Hepatocyte (in vitro differentiated cells): Measurements from ENCODE around the gene DIS3L. TPM values are rescaled to one million over a fixed set of nuclear protein-coding genes. Genes with fewer than 3 reads are reported as not detected.

Source experiments
- DNase-seq: peaks from one replicate; pipeline ENCODE4 v3.0.0-alpha.2; 2016; ENCODE audit warnings: low spot score
- H2AFZ ChIP-seq: fragments of 200-600 bp; sonication (generic); 2 replicates; pipeline ENCODE4 v1.6.0; 2016; ENCODE audit warnings: antibody characterized with exemption, mild to moderate bottlenecking
- H3K27ac ChIP-seq: fragments of 200-600 bp; sonication (generic); 2 replicates; pipeline ENCODE4 v1.5.1; 2016; ENCODE audit warnings: mild to moderate bottlenecking
- H3K27me3 ChIP-seq: fragments of 200-600 bp; sonication (generic); 2 replicates; pipeline ENCODE4 v1.6.1; 2016
- H3K36me3 ChIP-seq: fragments of 200-600 bp; sonication (generic); replicated peaks from 2 replicates; pipeline ENCODE4 v1.5.1; 2016; ENCODE audit warnings: low read depth; ENCODE audit not compliant: insufficient read depth
- H3K4me1 ChIP-seq: fragments of 200-600 bp; sonication (generic); 2 replicates; pipeline ENCODE4 v1.5.1; 2016; ENCODE audit warnings: mild to moderate bottlenecking, moderate library complexity; ENCODE audit not compliant: insufficient read depth
- H3K4me2 ChIP-seq: fragments of 200-600 bp; sonication (generic); 2 replicates; pipeline ENCODE4 v1.6.0; 2016
- H3K4me3 ChIP-seq: fragments of 200-600 bp; sonication (generic); 2 replicates; pipeline ENCODE4 v1.5.1; 2016; ENCODE audit warnings: mild to moderate bottlenecking
- H3K79me2 ChIP-seq: fragments of 200-600 bp; sonication (generic); 2 replicates; pipeline ENCODE4 v1.6.0; 2017; ENCODE audit warnings: mild to moderate bottlenecking
- H3K9me2 ChIP-seq: fragments of 200-600 bp; sonication (generic); replicated peaks from 2 replicates; pipeline ENCODE4 v1.6.0; 2017; ENCODE audit warnings: mild to moderate bottlenecking; ENCODE audit not compliant: insufficient read depth
- H3K9me3 ChIP-seq: fragments of 200-600 bp; sonication (generic); 2 replicates; pipeline ENCODE4 v1.5.1; 2016; ENCODE audit warnings: low read depth, mild to moderate bottlenecking
- H4K20me1 ChIP-seq: fragments of 200-600 bp; sonication (generic); 2 replicates; pipeline ENCODE4 v1.6.0; 2016; ENCODE audit warnings: mild to moderate bottlenecking; ENCODE audit not compliant: insufficient read depth, poor library complexity, severe bottlenecking
- EZH2 ChIP-seq: fragments of 200-600 bp; sonication (generic); IDR thresholded peaks from 2 replicates; pipeline ENCODE4 v1.6.1; 2016; ENCODE audit warnings: antibody characterized with exemption, mild to moderate bottlenecking, borderline replicate concordance
- EZH2phosphoT487 ChIP-seq: fragments of 200-600 bp; sonication (generic); IDR thresholded peaks from one replicate; pipeline ENCODE4 v1.6.1; 2018; ENCODE audit warnings: antibody characterized with exemption, mild to moderate bottlenecking, low read depth, moderate library complexity; ENCODE audit not compliant: unreplicated experiment, severe bottlenecking
- WGBS: methylation state at CpG from one replicate; pipeline ENCODE4 v1.1.6; 2016; ENCODE audit warnings: low lambda C conversion rate; ENCODE audit errors: missing lambda C conversion rate; 5-methylcytosine and 5-hydroxymethylcytosine counted together
- polyA plus RNA-seq: library from polyadenylated mRNA; unstranded; fragments of >200 nt; fragmentation: Nextera tagmentation; extraction: Ambion mirVana; gene quantifications from 2 replicates; pipeline ENCODE4 v1.2.1, GENCODE V29; 2016
- total RNA-seq: library from RNA; depleted of rRNA; stranded (reverse); fragments of >200 nt; gene quantifications from 2 replicates; pipeline ENCODE4 v1.2.3, GENCODE V29; 2014
- TF ChIP-seq, protein P1 (sequence below): fragments of 200-600 bp; sonication (generic); IDR thresholded peaks from 2 replicates; pipeline ENCODE4 v1.5.1; 2016; ENCODE audit warnings: antibody characterized with exemption, mild to moderate bottlenecking; ENCODE audit not compliant: poor library complexity

Gene DIS3L
- total and polyA plus RNA-seq, 2 experiments from 2014 or later = 18.6 to 34.4 TPM

DNA sequence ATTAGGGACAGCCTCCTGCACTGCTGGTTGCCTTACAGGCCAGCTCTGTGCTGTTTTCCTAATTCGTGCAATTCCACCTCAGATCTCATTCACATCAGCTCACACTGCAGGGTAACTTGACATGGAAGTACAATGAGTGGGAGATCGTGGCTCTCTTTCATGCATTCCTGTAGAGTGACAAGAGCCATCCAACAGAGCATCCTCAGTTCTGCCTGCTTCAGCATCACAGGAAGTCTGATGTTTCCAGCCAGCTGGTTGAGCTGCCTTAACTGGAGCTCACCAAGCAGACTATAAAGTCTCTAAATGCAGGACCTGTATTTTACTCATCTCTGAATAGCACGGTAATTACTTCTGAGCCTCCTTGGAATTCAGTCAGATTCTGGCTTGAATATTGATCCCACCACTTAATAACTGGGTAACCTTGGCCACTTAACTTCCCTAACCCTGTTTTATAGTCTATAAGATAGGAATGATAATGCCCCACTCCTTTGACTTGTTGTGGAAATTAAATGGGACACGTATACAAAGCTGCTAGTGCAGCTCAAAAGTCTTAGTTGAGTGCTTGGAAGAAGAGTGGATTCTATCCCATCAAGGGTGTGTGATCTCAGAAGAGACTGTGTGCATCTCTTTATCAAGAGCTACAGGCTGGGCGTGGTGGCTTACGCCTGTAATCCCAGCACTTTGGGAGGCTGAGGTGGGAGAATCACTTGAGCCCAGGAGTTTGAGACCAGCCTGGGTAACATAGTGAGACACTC lies 1.4 kb upstream of the DIS3L start:
- peak overlapping the region; percentile 82 for H3K4me2 ChIP-seq
- no peak overlapping the region for H3K4me3 ChIP-seq

DNA sequence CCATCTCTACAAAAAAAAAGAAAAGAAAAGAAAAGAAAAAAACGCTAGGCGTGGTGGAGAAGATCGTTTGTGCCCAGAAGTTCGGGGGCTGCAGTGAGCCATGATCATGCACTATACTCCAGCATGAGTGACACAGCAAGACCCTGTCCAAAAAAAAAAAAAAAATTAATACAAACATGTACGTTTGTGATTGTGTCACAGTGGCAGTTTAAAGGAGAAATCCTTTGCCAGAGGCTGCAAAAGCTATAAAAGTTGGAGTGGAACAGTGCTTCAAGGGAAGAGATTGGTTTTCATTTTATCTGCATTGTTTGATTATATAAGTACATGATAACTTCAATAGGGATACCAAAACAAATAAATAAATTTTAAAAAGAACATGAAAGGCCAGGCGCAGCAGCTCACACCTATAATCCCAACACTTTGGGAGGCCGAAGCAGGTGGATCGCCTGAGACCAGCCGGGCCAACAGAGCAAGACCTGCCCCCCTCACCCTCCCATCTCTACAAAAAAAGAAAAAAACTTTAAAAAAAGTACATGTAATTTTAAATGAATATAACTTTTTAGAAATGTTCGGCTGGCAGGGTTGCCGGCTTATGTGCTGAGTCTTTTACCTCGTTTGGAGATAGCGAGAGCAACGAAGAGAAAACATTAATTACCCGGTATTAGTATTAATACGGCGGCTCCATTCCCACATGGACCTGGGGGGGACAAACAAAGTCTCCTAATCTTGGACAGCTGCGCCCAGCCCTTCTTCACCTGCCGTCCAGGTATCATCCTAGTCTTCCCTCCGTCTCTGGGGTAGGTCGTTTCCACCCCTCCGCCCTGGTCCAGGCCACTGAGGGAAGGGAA lies 573 bp upstream of the DIS3L start:
- H4K20me1 ChIP-seq = no peaks in the 10 kb centered on the region
- no peaks in the 10 kb centered on the region for H3K27me3 ChIP-seq
- H3K4me1 ChIP-seq = peaks cover 30% of the 10 kb centered on the region
- TF ChIP-seq EZH2phosphoT487 (no peak), EZH2 (no peak)
- TF ChIP-seq, protein P1, sequence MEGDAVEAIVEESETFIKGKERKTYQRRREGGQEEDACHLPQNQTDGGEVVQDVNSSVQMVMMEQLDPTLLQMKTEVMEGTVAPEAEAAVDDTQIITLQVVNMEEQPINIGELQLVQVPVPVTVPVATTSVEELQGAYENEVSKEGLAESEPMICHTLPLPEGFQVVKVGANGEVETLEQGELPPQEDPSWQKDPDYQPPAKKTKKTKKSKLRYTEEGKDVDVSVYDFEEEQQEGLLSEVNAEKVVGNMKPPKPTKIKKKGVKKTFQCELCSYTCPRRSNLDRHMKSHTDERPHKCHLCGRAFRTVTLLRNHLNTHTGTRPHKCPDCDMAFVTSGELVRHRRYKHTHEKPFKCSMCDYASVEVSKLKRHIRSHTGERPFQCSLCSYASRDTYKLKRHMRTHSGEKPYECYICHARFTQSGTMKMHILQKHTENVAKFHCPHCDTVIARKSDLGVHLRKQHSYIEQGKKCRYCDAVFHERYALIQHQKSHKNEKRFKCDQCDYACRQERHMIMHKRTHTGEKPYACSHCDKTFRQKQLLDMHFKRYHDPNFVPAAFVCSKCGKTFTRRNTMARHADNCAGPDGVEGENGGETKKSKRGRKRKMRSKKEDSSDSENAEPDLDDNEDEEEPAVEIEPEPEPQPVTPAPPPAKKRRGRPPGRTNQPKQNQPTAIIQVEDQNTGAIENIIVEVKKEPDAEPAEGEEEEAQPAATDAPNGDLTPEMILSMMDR = no peak
- peaks cover 37% of the 10 kb centered on the region for H3K79me2 ChIP-seq
- H3K36me3 ChIP-seq = no peaks in the 10 kb centered on the region
- H3K9me3 ChIP-seq = no peaks in the 10 kb centered on the region
- H3K9me2 ChIP-seq = no peaks in the 10 kb centered on the region
- peak overlapping the region; percentile 43 for H3K4me3 ChIP-seq
- peak overlapping the region; percentile 82 for H3K4me2 ChIP-seq
- peak overlapping the region; percentile 90 for H3K27ac ChIP-seq
- 33% methylated on average over 22 of the region's 22 CpGs for WGBS
- DNase-seq = no peak
- peak overlapping the region; percentile 85 for H2AFZ ChIP-seq

More for the DNA sequence above, 1.4 kb upstream of the DIS3L start:
- no peaks in the 10 kb centered on the region for H4K20me1 ChIP-seq
- H2AFZ ChIP-seq = no peak overlapping the region
- peaks cover 29% of the 10 kb centered on the region for H3K79me2 ChIP-seq
- no peaks in the 10 kb centered on the region for H3K27me3 ChIP-seq
- no peak for TF ChIP-seq EZH2
- H3K4me1 ChIP-seq = peaks cover 30% of the 10 kb centered on the region
- DNase-seq = no peak
- H3K36me3 ChIP-seq = no peaks in the 10 kb centered on the region
- no peaks in the 10 kb centered on the region for H3K9me3 ChIP-seq
- no peaks in the 10 kb centered on the region for H3K9me2 ChIP-seq
- WGBS = 74% methylated on average over 6 of the region's 6 CpGs
- peak overlapping the region; percentile 90 for H3K27ac ChIP-seq

DNA sequence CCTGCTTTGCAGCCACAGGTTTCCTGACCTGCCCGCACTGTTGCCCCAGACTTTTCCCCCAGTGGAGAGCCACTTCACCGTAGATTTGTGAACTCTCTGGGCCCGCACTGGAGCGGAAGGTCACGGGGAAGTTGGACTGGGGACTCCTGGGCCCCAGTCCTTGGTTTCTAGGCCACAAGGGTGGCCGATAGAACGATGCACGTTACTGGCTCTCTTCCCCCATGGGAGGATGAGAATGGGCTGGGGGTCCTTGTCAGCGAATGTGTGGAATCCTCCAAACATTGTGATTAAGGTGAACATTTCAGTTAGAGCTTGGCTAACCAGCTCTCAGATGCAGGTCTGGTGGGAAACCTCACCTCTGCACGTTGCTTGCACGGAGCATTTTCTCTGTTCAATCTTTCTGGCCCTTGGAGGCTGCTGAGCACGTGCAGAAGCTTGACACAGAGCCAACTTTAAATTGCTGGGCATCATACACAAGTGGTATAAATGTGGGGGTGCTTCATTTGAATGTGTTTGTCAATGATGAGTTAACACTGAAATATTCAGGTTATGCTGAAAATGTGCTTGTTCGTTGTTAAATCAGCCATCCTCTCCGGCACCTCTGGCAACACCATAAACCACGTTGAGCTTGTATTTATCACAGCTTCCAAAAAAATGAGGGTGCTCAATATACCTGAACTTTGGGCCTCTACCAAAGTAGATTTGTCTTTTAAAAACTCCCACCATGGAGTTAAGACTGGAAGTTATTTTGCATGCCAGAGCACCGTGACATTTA lies 976 bp downstream of the DIS3L start:
- no peaks in the 10 kb centered on the region for H3K9me3 ChIP-seq
- peak overlapping the region; percentile 82 for H3K4me2 ChIP-seq
- H3K4me3 ChIP-seq = peak overlapping the region; percentile 43
- no peaks in the 10 kb centered on the region for H3K36me3 ChIP-seq
- H3K9me2 ChIP-seq = no peaks in the 10 kb centered on the region
- TF ChIP-seq, protein P1 = no peak
- no peak for TF ChIP-seq EZH2phosphoT487
- no peak for TF ChIP-seq EZH2
- WGBS = 10% methylated on average over 16 of the region's 16 CpGs
- H2AFZ ChIP-seq = peak overlapping the region; percentile 93
- no peaks in the 10 kb centered on the region for H4K20me1 ChIP-seq
- peaks cover 37% of the 10 kb centered on the region for H3K79me2 ChIP-seq
- no peaks in the 10 kb centered on the region for H3K27me3 ChIP-seq
- H3K27ac ChIP-seq = peak overlapping the region; percentile 90
- DNase-seq = peak; percentile 58
- H3K4me1 ChIP-seq = peaks cover 27% of the 10 kb centered on the region
